ENCODE results near the gene CDH16. TPM values are rescaled to one million over a fixed set of nuclear protein-coding genes. Genes with fewer than 3 reads are reported as not detected.

Gene CDH16
- total RNA-seq, 2 donors from 2014 or later, result not detected

DNA sequence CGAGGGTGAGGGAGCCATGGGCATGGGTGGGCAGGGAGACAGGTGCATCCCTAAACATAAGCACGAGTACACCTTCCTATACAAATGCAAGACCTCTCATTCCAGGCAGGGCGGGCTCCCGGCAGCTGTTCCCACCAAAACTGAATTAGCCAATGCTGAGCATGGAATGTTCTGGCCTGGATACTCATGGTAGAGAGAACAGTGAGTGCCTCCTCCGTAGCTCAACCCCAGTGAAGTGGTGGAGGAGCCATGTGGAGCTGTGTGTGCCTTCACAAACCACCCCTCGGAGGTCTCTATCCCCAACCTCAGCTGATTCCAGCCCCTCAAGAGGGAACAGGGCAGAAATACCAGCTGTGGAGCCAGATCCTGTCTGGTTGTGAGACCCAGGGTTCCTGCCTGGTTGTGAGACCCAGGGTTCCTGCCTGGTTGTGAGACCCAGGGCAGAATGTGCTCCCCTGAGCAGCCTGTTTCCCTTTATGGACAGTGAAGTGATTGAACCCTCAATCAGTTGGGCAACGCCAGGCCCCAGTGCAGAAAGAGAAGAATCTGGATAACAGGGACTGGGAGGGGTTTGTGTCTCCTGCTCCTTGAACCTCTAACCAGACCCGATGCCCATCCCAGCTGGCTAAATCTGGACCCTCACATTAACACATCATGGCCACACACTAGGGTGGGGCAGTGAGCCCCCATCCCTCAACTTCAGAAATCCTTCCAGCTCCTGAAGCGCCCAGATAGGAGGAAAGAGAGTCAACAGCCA is 2.4 kb upstream of the CDH16 start:
- DNase-seq (ENCODE audit: low spot score) (no peak), ATAC-seq (ENCODE audit: insufficient number of reproducible peaks, low FRiP score, low read depth) (no peak)
- no peak overlapping the region for H3K27ac ChIP-seq
- H3K9me3 ChIP-seq, result no peaks in the 10 kb centered on the region
- no peaks in the 10 kb centered on the region for H3K27me3 ChIP-seq (replicated peaks; ENCODE audit: insufficient read depth)
- peaks cover 7% of the 10 kb centered on the region for H3K36me3 ChIP-seq
- TF ChIP-seq, protein P1, sequence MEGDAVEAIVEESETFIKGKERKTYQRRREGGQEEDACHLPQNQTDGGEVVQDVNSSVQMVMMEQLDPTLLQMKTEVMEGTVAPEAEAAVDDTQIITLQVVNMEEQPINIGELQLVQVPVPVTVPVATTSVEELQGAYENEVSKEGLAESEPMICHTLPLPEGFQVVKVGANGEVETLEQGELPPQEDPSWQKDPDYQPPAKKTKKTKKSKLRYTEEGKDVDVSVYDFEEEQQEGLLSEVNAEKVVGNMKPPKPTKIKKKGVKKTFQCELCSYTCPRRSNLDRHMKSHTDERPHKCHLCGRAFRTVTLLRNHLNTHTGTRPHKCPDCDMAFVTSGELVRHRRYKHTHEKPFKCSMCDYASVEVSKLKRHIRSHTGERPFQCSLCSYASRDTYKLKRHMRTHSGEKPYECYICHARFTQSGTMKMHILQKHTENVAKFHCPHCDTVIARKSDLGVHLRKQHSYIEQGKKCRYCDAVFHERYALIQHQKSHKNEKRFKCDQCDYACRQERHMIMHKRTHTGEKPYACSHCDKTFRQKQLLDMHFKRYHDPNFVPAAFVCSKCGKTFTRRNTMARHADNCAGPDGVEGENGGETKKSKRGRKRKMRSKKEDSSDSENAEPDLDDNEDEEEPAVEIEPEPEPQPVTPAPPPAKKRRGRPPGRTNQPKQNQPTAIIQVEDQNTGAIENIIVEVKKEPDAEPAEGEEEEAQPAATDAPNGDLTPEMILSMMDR (IDR thresholded peaks at IDR 0.05), result no peak
- peaks cover 15 to 37% of the 10 kb centered on the region in 2 donors for H3K4me1 ChIP-seq (ENCODE audit: control insufficient read depth in 1 of 2, low read depth in 2 of 2)
- no peak overlapping the region for H3K4me3 ChIP-seq

DNA sequence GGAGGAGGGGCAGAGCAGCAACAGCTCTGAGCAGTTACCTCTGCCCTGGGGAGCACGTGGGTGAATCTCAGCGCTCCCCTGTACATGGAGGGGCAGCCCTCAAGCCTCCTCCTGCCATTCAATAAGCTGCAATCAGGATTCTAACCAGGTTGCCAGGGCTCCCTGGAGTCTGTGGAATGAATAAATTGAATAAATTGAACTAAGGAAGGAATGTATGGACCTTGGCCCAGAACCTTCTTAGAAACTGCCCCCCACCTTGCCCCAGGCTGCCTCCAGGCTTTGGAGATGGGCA is 1.6 kb upstream of the CDH16 start:
- Histone ChIP-seq H3K27ac (no peak overlapping the region), H3K9me3 (no peaks in the 10 kb centered on the region), H3K4me1 (ENCODE audit: control insufficient read depth in 1 of 2, low read depth in 2 of 2) (peaks cover 9 to 34% of the 10 kb centered on the region in 2 donors), H3K27me3 (replicated peaks; ENCODE audit: insufficient read depth) (no peaks in the 10 kb centered on the region), H3K4me3 (no peak overlapping the region), H3K36me3 (peaks cover 7% of the 10 kb centered on the region)
- TF ChIP-seq, protein P1 (IDR thresholded peaks at IDR 0.05), result no peak
- ATAC-seq (ENCODE audit: insufficient number of reproducible peaks, low FRiP score, low read depth), result no peak
- DNase-seq (ENCODE audit: low spot score), result no peak

DNA sequence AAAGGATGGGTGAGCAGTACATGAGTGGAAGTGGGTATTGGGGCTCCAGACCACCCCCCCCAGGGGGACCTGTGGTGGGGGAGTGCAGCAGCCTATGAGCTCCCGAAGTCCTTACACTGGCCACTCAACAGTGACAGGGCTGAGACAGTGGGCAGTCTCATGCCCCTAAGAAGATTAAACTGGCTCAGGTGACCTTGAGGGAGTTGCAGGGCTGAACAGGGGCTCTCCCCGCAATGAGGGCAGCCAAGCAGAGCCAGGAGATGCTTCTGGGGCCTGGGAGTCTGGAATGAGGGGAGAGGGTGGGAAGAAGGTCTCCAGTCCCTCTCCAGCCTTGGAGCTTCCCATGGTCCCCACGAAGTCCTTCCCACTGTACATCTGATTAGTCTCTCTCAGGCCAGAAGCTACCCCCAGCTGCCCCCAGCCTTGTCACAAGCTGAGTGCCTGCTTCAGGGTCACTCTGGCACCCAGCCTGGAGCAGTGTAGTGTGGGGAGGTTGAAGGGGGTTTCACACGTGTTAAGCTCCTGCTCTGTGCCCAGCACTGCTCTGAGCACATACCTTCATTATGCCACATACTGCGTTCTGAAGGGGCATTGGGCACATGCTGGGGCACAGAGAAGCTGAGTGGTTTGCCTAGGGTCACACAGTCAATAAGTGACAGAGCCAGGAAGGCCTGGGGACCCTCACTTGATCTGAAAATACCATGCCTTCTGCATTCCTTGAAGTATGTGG is 1.0 kb upstream of the CDH16 start:
- ATAC-seq (ENCODE audit: insufficient number of reproducible peaks, low FRiP score, low read depth), result no peak
- TF ChIP-seq, protein P1 (IDR thresholded peaks at IDR 0.05), result no peak
- Histone ChIP-seq H3K27me3 (replicated peaks; ENCODE audit: insufficient read depth) (no peaks in the 10 kb centered on the region), H3K36me3 (peaks cover 7% of the 10 kb centered on the region), H3K9me3 (no peaks in the 10 kb centered on the region), H3K27ac (no peak overlapping the region), H3K4me1 (ENCODE audit: control insufficient read depth in 1 of 2, low read depth in 2 of 2) (peaks cover 9 to 34% of the 10 kb centered on the region in 2 donors), H3K4me3 (no peak overlapping the region)
- no peak for DNase-seq (ENCODE audit: low spot score)

DNA sequence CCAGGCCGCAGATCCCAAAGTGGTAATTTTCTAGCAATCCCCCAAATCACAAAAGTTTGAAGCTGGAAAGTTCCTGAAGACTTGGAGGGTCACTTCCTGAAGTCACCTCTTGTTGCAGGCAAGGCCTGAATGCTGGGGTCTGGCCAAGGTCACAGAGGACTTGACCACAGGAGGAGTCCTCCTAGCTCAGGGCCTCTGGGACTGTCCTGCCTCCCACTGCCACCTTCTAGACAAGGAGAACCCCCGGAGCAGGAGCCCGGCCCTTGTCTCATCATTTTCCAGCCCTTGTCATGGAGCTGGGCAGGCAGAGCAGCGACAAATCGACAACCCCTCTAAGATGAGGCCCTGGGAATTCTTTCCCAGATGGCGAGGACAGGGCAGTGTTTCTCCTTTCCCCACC is 330 bp downstream of the CDH16 start:
- Histone ChIP-seq H3K9me3 (no peaks in the 10 kb centered on the region), H3K4me1 (ENCODE audit: control insufficient read depth in 1 of 2, low read depth in 2 of 2) (peaks cover 9 to 26% of the 10 kb centered on the region in 2 donors), H3K27ac (no peak overlapping the region), H3K36me3 (peaks cover 7% of the 10 kb centered on the region), H3K27me3 (replicated peaks; ENCODE audit: insufficient read depth) (no peaks in the 10 kb centered on the region), H3K4me3 (no peak overlapping the region)
- no peak for ATAC-seq (ENCODE audit: insufficient number of reproducible peaks, low FRiP score, low read depth)
- DNase-seq (ENCODE audit: low spot score), result no peak
- TF ChIP-seq, protein P1 (IDR thresholded peaks at IDR 0.05), result no peak

DNA sequence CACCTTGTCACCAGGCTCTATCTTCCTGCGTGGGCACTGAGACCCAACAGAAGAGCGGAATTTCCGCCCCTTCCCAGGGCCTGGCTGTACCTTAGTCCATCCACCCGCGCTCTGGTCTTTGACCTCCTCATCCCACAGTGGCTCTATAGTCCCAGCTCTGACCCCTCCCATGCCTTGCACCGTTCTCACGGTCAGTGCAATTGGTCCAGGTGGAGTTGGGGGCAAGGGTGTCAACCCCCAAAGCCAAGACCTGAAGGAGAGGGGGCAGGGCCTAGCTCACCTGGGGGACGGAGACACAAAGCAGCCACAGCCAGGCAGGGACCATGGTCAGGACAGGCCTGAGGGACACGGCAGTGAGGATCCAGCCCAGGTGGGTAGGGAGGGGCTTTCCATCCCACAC is 944 bp downstream of the CDH16 start:
- Histone ChIP-seq H3K4me3 (no peak overlapping the region), H3K36me3 (peaks cover 7% of the 10 kb centered on the region), H3K4me1 (ENCODE audit: control insufficient read depth in 1 of 2, low read depth in 2 of 2) (peaks cover 6 to 19% of the 10 kb centered on the region in 2 donors), H3K9me3 (no peaks in the 10 kb centered on the region), H3K27ac (no peak overlapping the region), H3K27me3 (replicated peaks; ENCODE audit: insufficient read depth) (no peaks in the 10 kb centered on the region)
- TF ChIP-seq, protein P1 (IDR thresholded peaks at IDR 0.05), result no peak
- ATAC-seq (ENCODE audit: insufficient number of reproducible peaks, low FRiP score, low read depth) (no peak), DNase-seq (ENCODE audit: low spot score) (no peak)
